ENCODE results near the gene PHF24.

DNA sequence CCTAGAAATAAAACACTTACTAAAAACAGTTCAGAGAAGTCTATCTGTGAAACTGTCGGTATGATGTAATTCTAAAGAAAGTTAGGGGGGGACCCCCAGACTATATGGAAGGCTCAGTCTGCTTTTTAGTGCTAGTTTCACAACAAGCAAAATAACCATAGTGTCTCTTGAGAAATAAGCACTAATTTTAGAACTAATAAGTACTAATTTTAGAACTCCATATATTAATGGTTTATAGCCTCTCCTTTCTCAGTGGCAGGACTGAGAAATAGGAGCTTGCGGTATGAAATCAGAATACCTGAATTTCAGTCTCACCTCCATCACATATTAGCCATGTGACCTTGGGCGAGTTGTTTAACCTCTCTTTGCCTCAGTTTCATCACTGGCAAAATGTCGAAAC lies 1.4 kb upstream of the PHF24 start:
- TF ChIP-seq, protein P1, sequence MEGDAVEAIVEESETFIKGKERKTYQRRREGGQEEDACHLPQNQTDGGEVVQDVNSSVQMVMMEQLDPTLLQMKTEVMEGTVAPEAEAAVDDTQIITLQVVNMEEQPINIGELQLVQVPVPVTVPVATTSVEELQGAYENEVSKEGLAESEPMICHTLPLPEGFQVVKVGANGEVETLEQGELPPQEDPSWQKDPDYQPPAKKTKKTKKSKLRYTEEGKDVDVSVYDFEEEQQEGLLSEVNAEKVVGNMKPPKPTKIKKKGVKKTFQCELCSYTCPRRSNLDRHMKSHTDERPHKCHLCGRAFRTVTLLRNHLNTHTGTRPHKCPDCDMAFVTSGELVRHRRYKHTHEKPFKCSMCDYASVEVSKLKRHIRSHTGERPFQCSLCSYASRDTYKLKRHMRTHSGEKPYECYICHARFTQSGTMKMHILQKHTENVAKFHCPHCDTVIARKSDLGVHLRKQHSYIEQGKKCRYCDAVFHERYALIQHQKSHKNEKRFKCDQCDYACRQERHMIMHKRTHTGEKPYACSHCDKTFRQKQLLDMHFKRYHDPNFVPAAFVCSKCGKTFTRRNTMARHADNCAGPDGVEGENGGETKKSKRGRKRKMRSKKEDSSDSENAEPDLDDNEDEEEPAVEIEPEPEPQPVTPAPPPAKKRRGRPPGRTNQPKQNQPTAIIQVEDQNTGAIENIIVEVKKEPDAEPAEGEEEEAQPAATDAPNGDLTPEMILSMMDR (IDR thresholded peaks at IDR 0.05 in 2 of 3, conservative IDR thresholded peaks at IDR 0.05 in 1 of 3; ENCODE audit: borderline replicate concordance in 1 of 3, insufficient read depth in 1 of 3, low read depth in 2 of 3, low read length in 2 of 3), result no peak
- TF ChIP-seq EZH2phosphoT487 (IDR thresholded peaks at IDR 0.05; ENCODE audit: borderline replicate concordance), result no peak
- no peak for TF ChIP-seq POLR2A (IDR thresholded peaks at IDR 0.05; ENCODE audit: borderline replicate concordance, extremely low read depth, insufficient read depth, insufficient read length)
- TF ChIP-seq, protein P2, sequence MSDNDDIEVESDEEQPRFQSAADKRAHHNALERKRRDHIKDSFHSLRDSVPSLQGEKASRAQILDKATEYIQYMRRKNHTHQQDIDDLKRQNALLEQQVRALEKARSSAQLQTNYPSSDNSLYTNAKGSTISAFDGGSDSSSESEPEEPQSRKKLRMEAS (IDR thresholded peaks at IDR 0.05), result no peak
- no peak for TF ChIP-seq EZH2 (IDR thresholded peaks at IDR 0.05)
- no peak for TF ChIP-seq POLR2AphosphoS5 (IDR thresholded peaks at IDR 0.05; ENCODE audit: low read depth, low read length)
- no peak for TF ChIP-seq ZNF274 (IDR thresholded peaks at IDR 0.05; ENCODE audit: low read depth, low read length)
- no peak for TF ChIP-seq YY1 (IDR thresholded peaks at IDR 0.05; ENCODE audit: extremely low read depth, insufficient replicate concordance, low read depth, low read length)
- TF ChIP-seq ZFX (IDR thresholded peaks at IDR 0.05), result no peak
- TF ChIP-seq RAD21 (IDR thresholded peaks at IDR 0.05; ENCODE audit: low read depth), result no peak
- TF ChIP-seq ELF1 (IDR thresholded peaks at IDR 0.05; ENCODE audit: borderline replicate concordance, low read depth), result no peak
- TF ChIP-seq JUND (IDR thresholded peaks at IDR 0.05), result no peak
- no peak for TF ChIP-seq FOSL1 (IDR thresholded peaks at IDR 0.05; ENCODE audit: low read depth)
